Measurements from ENCODE around the gene LCE1C.

GRCh38 chr1:152761609-152762213 is 44.7 kb downstream of the LCE1C start:
- TF ChIP-seq CTCF (IDR thresholded peaks at IDR 0.05) (no peak), POLR2A (IDR thresholded peaks at IDR 0.05) (no peak)

Measured in lower leg skin (tissue), 3 donors.